Measurements from ENCODE around the gene UCN.

GRCh38 chr2:27271631-27272340, 36.5 kb downstream of the UCN start:
- TF ChIP-seq, protein P1, sequence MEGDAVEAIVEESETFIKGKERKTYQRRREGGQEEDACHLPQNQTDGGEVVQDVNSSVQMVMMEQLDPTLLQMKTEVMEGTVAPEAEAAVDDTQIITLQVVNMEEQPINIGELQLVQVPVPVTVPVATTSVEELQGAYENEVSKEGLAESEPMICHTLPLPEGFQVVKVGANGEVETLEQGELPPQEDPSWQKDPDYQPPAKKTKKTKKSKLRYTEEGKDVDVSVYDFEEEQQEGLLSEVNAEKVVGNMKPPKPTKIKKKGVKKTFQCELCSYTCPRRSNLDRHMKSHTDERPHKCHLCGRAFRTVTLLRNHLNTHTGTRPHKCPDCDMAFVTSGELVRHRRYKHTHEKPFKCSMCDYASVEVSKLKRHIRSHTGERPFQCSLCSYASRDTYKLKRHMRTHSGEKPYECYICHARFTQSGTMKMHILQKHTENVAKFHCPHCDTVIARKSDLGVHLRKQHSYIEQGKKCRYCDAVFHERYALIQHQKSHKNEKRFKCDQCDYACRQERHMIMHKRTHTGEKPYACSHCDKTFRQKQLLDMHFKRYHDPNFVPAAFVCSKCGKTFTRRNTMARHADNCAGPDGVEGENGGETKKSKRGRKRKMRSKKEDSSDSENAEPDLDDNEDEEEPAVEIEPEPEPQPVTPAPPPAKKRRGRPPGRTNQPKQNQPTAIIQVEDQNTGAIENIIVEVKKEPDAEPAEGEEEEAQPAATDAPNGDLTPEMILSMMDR (IDR thresholded peaks at IDR 0.05; ENCODE audit: borderline replicate concordance, extremely low read depth, low read length, poor library complexity, severe bottlenecking): no peak
- TF ChIP-seq EZH2 (IDR thresholded peaks at IDR 0.05; ENCODE audit: borderline replicate concordance, low read depth, low read length, severe bottlenecking): no peak
